HEK293 (cell line): ENCODE results near the gene BEST1.

Source experiments
- YY1 ChIP-seq: fragments of 450-650 bp; formaldehyde crosslinking; IDR thresholded peaks from 2 replicates; pipeline ENCODE4 v1.5.1; 2018; ENCODE audit warnings: missing biosample characterization, missing genetic modification characterization
- ZNF658 ChIP-seq: fragments of 450-650 bp; formaldehyde crosslinking; IDR thresholded peaks from 2 replicates; pipeline ENCODE4; 2016; ENCODE audit warnings: missing biosample characterization, missing genetic modification characterization
- TF ChIP-seq, protein P1 (sequence below): fragments of 450-650 bp; formaldehyde crosslinking; IDR thresholded peaks from 2 replicates; pipeline ENCODE4 v1.5.1; 2017; ENCODE audit warnings: missing biosample characterization, missing genetic modification characterization
- TF ChIP-seq, protein P2 (sequence below): fragments of 450-650 bp; formaldehyde crosslinking; IDR thresholded peaks from 2 replicates; pipeline ENCODE4 v1.5.1; 2016; ENCODE audit warnings: missing biosample characterization, missing genetic modification characterization

DNA sequence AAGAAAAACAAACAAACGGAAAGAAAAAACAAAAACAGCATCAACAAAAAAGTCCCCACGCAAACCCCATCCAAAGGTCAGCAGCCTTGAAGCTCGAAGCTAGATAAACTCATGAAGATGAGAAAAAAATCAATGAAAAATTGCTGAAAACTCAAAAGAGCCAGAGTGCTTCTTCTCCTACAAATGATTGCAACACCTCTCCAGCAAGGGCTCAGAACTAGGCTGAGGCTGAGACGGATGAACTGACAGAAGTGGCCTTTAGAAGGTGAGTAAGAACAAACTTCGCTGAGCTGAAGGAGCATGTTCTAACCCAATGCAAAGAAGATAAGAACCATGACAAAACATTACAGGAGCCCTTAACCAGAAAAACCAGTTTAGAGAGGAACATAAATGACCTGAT is 35.7 kb downstream of the BEST1 start:
- TF ChIP-seq, protein P1, sequence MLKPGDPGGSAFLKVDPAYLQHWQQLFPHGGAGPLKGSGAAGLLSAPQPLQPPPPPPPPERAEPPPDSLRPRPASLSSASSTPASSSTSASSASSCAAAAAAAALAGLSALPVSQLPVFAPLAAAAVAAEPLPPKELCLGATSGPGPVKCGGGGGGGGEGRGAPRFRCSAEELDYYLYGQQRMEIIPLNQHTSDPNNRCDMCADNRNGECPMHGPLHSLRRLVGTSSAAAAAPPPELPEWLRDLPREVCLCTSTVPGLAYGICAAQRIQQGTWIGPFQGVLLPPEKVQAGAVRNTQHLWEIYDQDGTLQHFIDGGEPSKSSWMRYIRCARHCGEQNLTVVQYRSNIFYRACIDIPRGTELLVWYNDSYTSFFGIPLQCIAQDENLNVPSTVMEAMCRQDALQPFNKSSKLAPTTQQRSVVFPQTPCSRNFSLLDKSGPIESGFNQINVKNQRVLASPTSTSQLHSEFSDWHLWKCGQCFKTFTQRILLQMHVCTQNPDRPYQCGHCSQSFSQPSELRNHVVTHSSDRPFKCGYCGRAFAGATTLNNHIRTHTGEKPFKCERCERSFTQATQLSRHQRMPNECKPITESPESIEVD (tag by site-specific recombination): no peak
- TF ChIP-seq, protein P2, sequence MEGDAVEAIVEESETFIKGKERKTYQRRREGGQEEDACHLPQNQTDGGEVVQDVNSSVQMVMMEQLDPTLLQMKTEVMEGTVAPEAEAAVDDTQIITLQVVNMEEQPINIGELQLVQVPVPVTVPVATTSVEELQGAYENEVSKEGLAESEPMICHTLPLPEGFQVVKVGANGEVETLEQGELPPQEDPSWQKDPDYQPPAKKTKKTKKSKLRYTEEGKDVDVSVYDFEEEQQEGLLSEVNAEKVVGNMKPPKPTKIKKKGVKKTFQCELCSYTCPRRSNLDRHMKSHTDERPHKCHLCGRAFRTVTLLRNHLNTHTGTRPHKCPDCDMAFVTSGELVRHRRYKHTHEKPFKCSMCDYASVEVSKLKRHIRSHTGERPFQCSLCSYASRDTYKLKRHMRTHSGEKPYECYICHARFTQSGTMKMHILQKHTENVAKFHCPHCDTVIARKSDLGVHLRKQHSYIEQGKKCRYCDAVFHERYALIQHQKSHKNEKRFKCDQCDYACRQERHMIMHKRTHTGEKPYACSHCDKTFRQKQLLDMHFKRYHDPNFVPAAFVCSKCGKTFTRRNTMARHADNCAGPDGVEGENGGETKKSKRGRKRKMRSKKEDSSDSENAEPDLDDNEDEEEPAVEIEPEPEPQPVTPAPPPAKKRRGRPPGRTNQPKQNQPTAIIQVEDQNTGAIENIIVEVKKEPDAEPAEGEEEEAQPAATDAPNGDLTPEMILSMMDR: no peak
- no peak for TF ChIP-seq ZNF658 (tag by site-specific recombination)
- TF ChIP-seq YY1: no peak
